Activated B cell treated with CpG ODN at 0.5 μM for 24 hours (primary cell): Measurements from ENCODE around the gene TMEM250. TPM values are rescaled to one million over a fixed set of nuclear protein-coding genes. Genes with fewer than 3 reads are reported as not detected.

Experiments
- ATAC-seq: fragments of 200-7000 bp; cut with Tn5 transposase; one replicate; pipeline ENCODE4 v1.10.0; 2021; ENCODE audit warnings: low read depth, mild to moderate bottlenecking, moderate library complexity
- CTCF ChIA-PET: fragments of 350-600 bp; sonication (Branson Sonifier 250); formaldehyde crosslinking; loops from one replicate; lab custom pipeline; 2021; ENCODE audit warnings: antibody characterized with exemption; lab: Charles Lee
- POLR2A ChIA-PET: fragments of 350-600 bp; sonication (Branson Sonifier 250); formaldehyde crosslinking; loops from one replicate; lab custom pipeline; 2021; ENCODE audit warnings: antibody characterized with exemption; lab: Charles Lee
- DNase-seq: peaks from one replicate; pipeline ENCODE4 v3.0.0; 2022
- H3K27ac Mint-ChIP-seq: one replicate; pipeline ENCODE4 v1.8.0; 2020; ENCODE audit warnings: mixed read lengths
- H3K27me3 Mint-ChIP-seq: one replicate; pipeline ENCODE4 v1.8.0; 2021; ENCODE audit warnings: mixed read lengths
- H3K36me3 Mint-ChIP-seq: one replicate; pipeline ENCODE4 v1.8.0; 2021; ENCODE audit warnings: low read depth, mixed read lengths
- H3K4me1 Mint-ChIP-seq: one replicate; pipeline ENCODE4 v1.8.0; 2021; ENCODE audit warnings: mixed read lengths
- H3K4me3 Mint-ChIP-seq: one replicate; pipeline ENCODE4 v1.8.0; 2020; ENCODE audit warnings: mild to moderate bottlenecking, mixed read lengths
- H3K9me3 Mint-ChIP-seq: one replicate; pipeline ENCODE4 v1.8.0; 2020; ENCODE audit warnings: mixed read lengths
- CTCF ChIP-seq: fragments of 200-600 bp; IDR thresholded peaks from one replicate; pipeline ENCODE4 v1.8.0; 2022; ENCODE audit warnings: antibody characterized with exemption, mild to moderate bottlenecking
- intact Hi-C: fragments of 100-400 bp; cut with micrococcal nuclease; formaldehyde crosslinking; loops from one replicate; pipeline ENCODE4 v1.15.1; 2024
- total RNA-seq: library from RNA; stranded (reverse); gene quantifications from 2 replicates; pipeline ENCODE4 v1.2.3, GENCODE V29; 2022

TMEM250 gene
- 23.3 and 23.4 TPM in 2 replicates for total RNA-seq

GRCh38 chr9:136118320-136119060 lies at the start of gene TMEM250:
TSS of gene TMEM250 (minus strand) at chr9:136118875. CDS start at chr9:136116900, 1,975 bp downstream.
- TF ChIP-seq CTCF: no peak
- ChIA-PET CTCF (interaction anchor here (0.9 to 8.2 kb wide), 4 partner anchors 9 to 151 kb away, joined by 3 to 68 read pairs (median 4); no protein-coding TSS in a partner anchor), POLR2A (interaction anchor here (0.5 to 2.9 kb wide), 5 partner anchors 9 to 282 kb away, joined by 3 to 16 read pairs (median 7); partner anchors contain the start of genes CAMSAP1, DNLZ and SNAPC4)
- H3K4me1 Mint-ChIP-seq: peaks cover 7% of the 10 kb centered on the region
- H3K9me3 Mint-ChIP-seq: no peaks in the 10 kb centered on the region
- DNase-seq (peak; percentile 96), ATAC-seq (peak; percentile 89)
- peak within 1 kb of the TSS; percentile 81 for H3K4me3 Mint-ChIP-seq
- peak within 1 kb of the TSS; percentile 74 for H3K27ac Mint-ChIP-seq
- no peaks in the 10 kb centered on the region for H3K27me3 Mint-ChIP-seq
- peaks cover 14% of the 10 kb centered on the region for H3K36me3 Mint-ChIP-seq
- intact Hi-C loops: loop anchor here (1.0 to 5.0 kb wide), 7 partner anchors 9 to 284 kb away; partner anchors contain the start of genes CAMSAP1, DNLZ, QSOX2 and SNAPC4

GRCh38 chr9:136163248-136163850 lies 44.7 kb upstream of the TMEM250 start:
- H3K36me3 Mint-ChIP-seq: no peaks in the 10 kb centered on the region
- peaks cover 6% of the 10 kb centered on the region for H3K27me3 Mint-ChIP-seq
- H3K4me1 Mint-ChIP-seq: no peaks in the 10 kb centered on the region
- no peak overlapping the region for H3K27ac Mint-ChIP-seq
- CTCF ChIA-PET: no interaction called here
- H3K4me3 Mint-ChIP-seq: no peak overlapping the region
- no peak for ATAC-seq
- POLR2A ChIA-PET: no interaction called here
- intact Hi-C loops: no loop called here
- TF ChIP-seq CTCF: no peak
- peaks cover 7% of the 10 kb centered on the region for H3K9me3 Mint-ChIP-seq
- no peak for DNase-seq

GRCh38 chr9:136160995-136161610 lies 42.4 kb upstream of the TMEM250 start:
- TF ChIP-seq CTCF: no peak
- Mint-ChIP-seq H3K27me3 (peaks cover 10% of the 10 kb centered on the region), H3K4me3 (no peak overlapping the region), H3K36me3 (no peaks in the 10 kb centered on the region), H3K27ac (no peak overlapping the region), H3K9me3 (peaks cover 7% of the 10 kb centered on the region), H3K4me1 (no peaks in the 10 kb centered on the region)
- intact Hi-C loops: no loop called here
- POLR2A ChIA-PET: no interaction called here
- no peak for ATAC-seq
- CTCF ChIA-PET: no interaction called here
- DNase-seq: no peak

- Mint-ChIP-seq H3K36me3 (no peaks in the 10 kb centered on the region), H3K27me3 (peaks cover 13% of the 10 kb centered on the region), H3K27ac (no peak overlapping the region), H3K4me1 (no peaks in the 10 kb centered on the region), H3K4me3 (no peak overlapping the region), H3K9me3 (peaks cover 7% of the 10 kb centered on the region)
- no peak for TF ChIP-seq CTCF
- intact Hi-C loops: no loop called here
- CTCF ChIA-PET: no interaction called here
- POLR2A ChIA-PET: no interaction called here
- no peak for ATAC-seq
- DNase-seq: no peak
Observed at GRCh38 chr9:136160381-136160841, 41.7 kb upstream of the TMEM250 start.

- peaks cover 16% of the 10 kb centered on the region for H3K27me3 Mint-ChIP-seq
- H3K4me3 Mint-ChIP-seq: no peak overlapping the region
- H3K4me1 Mint-ChIP-seq: no peaks in the 10 kb centered on the region
- intact Hi-C loops: no loop called here
- no peak overlapping the region for H3K27ac Mint-ChIP-seq
- no peaks in the 10 kb centered on the region for H3K36me3 Mint-ChIP-seq
- POLR2A ChIA-PET: no interaction called here
- DNase-seq (no peak), ATAC-seq (no peak)
- peaks cover 7% of the 10 kb centered on the region for H3K9me3 Mint-ChIP-seq
- no peak for TF ChIP-seq CTCF
- CTCF ChIA-PET: no interaction called here
Observed at GRCh38 chr9:136159851-136160250, 41.2 kb upstream of the TMEM250 start.
